ELF-1 (cell line): ENCODE results near the gene SLC16A12.
"Not testable (repeated sequence)": the region's sequence is repeated elsewhere in the genome, so short reads cannot be mapped to it uniquely, and the experiment has no call there.

ENCODE experiments used
- DNase-seq: peaks from one replicate; pipeline ENCODE4 v3.0.0-alpha.2; 2016; ENCODE audit warnings: low read depth, low spot score

SLC16A12 gene

DNA sequence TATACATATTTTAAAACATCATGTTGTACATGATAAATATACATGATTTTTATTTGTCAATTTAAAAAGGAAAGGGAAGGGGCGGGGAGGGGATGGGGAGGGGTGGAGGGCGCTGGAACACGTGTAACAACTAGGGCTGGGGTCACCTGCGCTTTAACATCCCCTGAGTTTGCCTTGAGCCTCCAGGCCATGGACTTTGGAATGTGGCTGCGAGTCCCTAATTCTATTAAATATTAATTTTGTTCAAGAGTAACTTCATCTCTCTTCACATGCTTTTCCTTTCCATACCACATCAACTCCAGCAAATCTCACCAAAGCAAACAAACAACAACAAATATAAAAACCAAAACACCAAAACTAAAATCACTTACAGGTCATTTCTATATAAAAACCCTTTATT, 110.4 kb downstream of the SLC16A12 start:
- DNase-seq = no peak

DNA sequence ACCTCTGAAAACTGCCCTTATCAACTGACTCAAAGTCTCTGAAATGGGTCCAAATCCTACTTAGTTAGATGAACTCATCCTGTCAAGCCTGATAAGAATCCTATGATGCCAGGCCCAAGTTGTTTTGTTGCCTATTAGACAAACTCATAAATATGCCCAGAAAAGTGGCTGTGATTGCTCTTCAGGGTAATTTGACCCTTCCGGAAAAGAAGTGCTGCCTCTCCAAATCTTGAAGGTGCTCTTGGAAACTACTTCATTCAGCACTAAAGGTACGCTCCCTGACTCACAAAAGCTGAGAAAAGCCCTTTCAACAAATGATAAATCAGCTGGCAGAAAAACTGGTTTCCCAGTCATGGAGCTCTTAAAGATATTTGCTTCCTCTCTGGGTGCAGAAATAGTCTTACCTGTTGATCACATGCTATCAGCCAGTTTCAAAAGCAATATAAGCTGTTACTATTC, 114.3 kb downstream of the SLC16A12 start:
- no peak for DNase-seq

GRCh38 chr10:89419548-89419947, 115.8 kb downstream of the SLC16A12 start:
- no peak for DNase-seq

GRCh38 chr10:89416465-89416864, 118.9 kb downstream of the SLC16A12 start:
- no peak for DNase-seq

DNA sequence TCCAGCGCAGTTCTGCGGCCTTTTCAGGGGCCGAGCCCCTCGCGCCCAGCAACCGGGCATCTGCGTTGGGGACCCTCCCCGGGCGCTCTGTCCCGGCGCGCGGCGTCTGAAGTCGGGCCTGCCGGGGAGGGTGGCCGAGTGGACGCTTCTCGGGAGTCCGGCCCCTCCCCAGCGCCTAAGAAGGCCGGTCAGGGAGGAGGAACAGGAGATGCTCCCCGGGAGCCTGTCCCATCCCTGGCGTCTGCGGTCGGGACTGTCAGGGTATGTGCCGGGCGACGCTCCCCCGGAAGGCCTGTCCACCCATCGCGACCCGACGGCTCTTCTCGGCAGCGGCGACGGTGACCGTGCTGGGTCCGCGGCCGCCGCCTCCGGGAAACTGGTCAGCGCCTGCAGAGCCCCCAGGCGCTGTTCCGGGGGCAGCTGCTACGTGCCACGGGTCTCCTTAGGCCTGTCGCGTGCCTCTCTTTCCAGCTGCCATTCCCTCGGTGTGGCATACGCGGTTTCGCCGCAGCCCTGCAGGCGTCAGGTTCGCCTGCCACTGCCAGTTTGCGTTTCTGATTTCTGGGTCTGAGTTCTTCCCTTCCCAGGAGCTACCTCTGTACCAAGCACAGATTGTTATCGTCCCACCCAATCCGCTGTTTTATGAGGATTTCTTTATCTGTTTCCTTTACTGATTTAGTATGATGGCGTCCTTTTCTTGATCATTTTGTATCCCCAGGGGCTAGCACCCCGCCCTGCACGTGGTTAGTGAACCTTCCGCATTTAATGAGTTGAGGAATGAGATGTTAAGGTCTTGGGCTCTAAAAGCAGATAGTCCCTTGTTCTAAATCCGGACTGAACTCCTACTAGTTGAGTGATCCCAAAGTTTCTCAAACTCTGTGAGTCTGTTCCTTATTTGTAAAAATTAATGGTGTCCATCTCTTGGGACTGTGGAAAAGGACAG, 120.2 kb downstream of the SLC16A12 start:
- DNase-seq = peak; percentile 69

- DNase-seq = peak; percentile 90
These were observed 121.1 kb downstream of the SLC16A12 start, which contains the start of gene IFIT5 for GRCh38 chr10:89414146-89414878. IFIT5 (plus strand) TSS chr10:89414568; CDS start chr10:89414799, 231 bp downstream.

DNA sequence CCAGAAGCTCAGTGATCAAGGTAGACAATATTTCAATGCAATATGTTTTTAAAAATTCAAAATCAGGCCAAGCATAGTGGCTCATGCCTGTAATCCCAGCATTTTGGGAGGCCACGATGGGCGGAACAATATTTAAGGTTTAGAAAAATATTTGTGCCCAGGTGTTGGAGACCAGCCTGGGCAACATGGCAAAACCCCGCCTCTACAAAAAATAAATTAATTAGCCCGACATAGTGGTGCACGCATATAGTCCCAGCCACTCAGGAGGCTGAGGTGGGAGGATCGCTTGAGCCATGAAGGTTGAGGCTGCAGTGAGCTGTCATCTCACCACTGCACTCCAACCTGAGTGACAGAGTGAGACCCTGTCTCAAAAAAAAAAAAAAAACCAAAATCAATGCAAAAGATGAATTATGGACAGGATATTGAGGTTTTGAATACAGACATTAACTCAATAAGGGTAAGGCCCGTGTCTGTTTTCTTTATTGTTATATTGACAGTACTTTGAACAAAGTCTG, 121.9 kb downstream of the SLC16A12 start:
- no peak for DNase-seq

- DNase-seq = not testable (repeated sequence)
These were observed 123.1 kb downstream of the SLC16A12 start for GRCh38 chr10:89412276-89412675.

- DNase-seq = not testable (repeated sequence)
These were observed 124.3 kb downstream of the SLC16A12 start for GRCh38 chr10:89411135-89411534.

GRCh38 chr10:89410551-89410950, 124.8 kb downstream of the SLC16A12 start:
- not testable (repeated sequence) for DNase-seq

DNA sequence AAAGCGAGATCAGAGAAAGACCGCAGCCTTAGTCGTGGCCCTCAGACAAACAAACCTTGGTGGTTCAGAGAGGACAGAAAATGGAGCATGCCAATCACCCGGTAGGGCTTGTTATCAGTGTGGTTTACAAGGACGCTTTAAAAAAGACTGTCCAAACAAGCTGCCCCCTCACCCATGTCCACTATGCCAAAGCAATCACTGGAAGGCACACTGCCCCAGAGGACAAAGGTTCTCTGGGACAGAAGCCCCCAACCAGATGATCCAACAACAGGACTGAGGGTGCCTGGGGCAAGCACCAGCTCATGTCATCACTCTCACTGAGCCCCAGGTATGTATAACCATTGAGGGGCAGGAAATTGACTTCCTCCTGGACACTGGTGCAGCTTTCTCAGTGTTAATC, 126.1 kb downstream of the SLC16A12 start:
- not testable (repeated sequence) for DNase-seq

DNA sequence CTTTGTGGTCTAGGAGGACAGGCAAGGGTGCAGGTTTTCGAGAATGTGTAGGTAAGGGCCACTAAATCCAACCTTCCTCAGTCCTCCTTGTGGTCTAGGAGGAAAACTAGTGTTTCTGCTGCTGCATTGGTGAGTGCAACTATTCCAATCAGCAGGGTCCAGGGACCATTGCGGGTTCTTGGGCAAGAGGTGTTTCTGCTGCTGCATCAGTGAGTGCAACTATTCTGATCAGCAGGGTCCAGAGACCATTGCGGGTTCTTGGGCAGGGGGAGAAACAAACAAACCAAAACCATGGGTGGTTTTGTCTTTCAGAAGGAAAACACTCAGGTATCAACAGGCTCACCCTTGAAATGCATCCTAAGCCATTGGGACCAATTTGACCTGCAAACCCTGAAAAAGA, 127.6 kb downstream of the SLC16A12 start:
- DNase-seq = not testable (repeated sequence)

GRCh38 chr10:89406178-89406577, 129.2 kb downstream of the SLC16A12 start:
- DNase-seq = not testable (repeated sequence)

DNA sequence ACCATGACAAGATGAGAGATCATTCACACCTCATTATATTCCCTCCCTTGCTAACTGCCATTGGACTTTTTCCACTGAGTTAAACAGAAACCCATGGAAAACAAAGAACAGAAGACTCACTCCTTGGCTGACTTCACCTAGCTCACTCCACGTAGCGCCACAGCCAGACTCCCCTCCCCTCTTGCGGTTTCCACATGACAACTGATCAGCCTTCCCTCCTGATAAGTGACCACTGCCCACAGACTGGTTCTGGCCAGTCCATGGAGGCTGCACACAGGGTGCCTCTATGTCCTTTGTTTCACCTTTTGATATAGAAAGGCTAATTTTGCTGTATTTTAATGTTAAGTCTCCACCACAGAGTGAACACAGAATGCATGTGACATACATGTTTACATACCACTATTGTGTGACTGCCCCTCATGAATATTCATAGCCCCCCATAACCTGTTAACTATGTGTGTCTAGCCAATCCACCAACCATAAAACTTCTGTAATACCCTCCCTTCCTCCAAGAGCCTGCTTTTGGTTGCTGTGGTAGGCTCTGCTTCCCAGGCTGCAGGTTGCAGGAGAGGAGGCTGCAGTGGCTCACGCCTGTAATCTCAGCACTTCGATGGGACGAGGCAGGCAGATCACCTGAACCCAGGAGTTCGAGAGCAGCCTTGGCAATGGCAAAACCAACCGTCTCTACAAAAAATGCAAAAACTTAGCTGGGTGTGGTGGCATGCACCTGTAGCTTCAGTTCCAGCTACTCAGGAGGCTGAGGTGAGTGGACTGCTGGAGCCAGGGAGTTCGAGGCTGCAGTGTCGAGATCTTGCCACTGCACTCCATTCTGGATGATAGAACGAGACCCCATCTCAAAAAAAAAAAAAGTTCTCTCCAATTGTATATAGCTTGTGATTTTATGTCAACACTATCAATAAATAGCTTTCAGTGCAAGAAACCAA, 131.0 kb downstream of the SLC16A12 start:
- DNase-seq = no peak

DNA sequence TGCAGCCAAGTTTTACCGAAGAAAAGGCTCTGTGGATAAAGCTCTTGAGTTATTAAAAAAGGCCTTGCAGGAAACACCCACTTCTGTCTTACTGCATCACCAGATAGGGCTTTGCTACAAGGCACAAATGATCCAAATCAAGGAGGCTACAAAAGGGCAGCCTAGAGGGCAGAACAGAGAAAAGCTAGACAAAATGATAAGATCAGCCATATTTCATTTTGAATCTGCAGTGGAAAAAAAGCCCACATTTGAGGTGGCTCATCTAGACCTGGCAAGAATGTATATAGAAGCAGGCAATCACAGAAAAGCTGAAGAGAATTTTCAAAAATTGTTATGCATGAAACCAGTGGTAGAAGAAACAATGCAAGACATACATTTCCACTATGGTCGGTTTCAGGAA, 132.4 kb downstream of the SLC16A12 start:
- no peak for DNase-seq

DNA sequence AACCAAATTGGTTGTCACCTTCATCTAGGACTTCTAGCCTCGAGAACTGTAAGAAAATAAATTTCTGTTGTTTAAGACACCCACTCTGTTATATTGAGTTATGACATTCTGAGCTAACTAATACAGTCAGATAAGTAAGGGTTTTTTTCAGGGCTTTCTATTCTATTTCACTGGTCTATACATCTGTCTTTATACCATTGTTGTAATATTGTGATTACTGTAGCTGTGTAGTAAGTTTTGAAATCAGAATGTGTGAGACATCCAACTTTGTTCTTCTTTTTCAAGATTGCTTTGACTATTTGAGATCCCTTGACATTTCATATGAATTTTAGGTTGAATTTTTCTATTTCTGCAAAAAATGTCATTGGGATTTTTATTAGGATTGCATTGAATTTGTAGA, 135.4 kb downstream of the SLC16A12 start:
- DNase-seq = no peak

DNA sequence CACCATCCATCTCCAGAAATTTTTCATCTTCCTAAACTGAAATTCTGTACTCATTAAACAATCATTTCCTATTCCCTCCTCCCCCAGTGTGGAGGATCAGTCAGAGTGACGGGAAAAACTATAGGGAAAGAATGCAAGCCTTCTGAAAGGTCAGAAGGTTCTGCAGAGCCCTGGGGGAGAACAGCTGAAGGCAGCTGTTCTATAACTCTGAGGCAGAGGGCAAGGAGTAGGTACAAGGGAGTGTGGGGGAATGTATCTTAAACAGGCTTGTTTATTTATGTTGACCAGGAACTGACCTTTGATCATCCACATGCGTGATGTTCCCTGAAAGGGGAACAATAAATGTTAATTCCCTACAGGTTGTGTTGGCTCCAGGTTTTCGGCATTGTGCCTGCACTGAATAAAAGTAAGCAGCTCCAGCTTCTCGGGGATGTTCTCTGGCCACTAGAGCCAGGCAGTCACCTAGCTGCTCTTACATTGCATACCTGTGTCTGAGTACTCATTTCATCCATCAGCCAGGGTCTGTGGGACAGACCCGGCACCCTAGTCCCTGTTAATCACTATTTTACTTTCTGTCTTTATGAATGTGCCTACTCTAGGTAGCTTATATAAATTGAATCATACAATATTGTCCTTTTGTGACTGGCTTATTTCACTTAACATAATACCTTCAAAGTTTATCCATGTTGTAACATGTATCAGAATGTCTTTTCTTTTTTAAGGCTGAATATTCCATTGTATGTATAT, 137.2 kb downstream of the SLC16A12 start:
- peak; percentile 35 for DNase-seq

GRCh38 chr10:89395141-89395540, 140.3 kb downstream of the SLC16A12 start:
- no peak for DNase-seq

- DNase-seq = no peak
These were observed 141.5 kb downstream of the SLC16A12 start for GRCh38 chr10:89393898-89394297.

DNA sequence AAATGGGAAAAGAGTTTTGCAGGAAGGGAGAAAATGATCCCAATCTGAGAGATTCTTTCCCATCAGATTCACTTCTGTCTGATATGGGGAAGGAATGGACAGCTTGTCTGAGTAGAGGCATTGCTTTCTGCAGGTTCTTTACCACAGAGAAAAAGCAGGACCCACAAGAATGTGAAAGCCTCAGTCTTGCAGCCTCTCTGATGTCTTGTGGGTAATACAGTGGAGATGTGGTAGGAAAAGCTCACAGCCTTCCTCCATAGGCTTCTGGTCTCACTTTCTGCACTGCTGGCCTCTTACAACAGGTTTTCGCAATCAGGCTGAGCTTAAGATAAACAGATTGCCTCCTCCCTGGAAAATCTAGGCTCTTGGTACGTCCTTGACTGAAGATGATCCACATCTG, 142.4 kb downstream of the SLC16A12 start:
- DNase-seq = peak; percentile 41
